Stomach (tissue), 9 donors: ENCODE results near the gene AFMID. TPM values are rescaled to one million over a fixed set of nuclear protein-coding genes. Genes with fewer than 3 reads are reported as not detected.

Source experiments
- DNase-seq, 2 donors: peaks; one replicate each; pipeline versions ENCODE4 v3.0.0 to v3.0.0-alpha.2; 2013 to 2019
- H3K27ac ChIP-seq, 5 donors: fragments of 200-600 bp in 4 of 5; sonication (generic) in 4 of 5; one replicate each; pipeline ENCODE4 v1.5.1; 2013 to 2019; ENCODE audit warnings: mild to moderate bottlenecking in 1 of 5, moderate library complexity in 1 of 5
- H3K27me3 ChIP-seq, 3 donors: fragments of 200-600 bp; sonication (generic); one replicate each; pipeline ENCODE4 v1.5.1; 2017 to 2019; ENCODE audit warnings: mixed run types in 1 of 3
- H3K36me3 ChIP-seq, 4 donors: fragments of 200-600 bp; sonication (generic); 1 replicate in 3 of 4; 2 replicates in 1 of 4; pipeline ENCODE4 v1.5.1; 2016 to 2019
- H3K4me1 ChIP-seq, 4 donors: fragments of 200-600 bp; sonication (generic); one replicate each; pipeline ENCODE4 v1.5.1; 2016 to 2019
- H3K4me3 ChIP-seq, 4 donors: fragments of 200-600 bp; sonication (generic) in 3 of 4; one replicate each; pipeline ENCODE4 v1.5.1; 2016 to 2019; ENCODE audit warnings: mild to moderate bottlenecking in 1 of 4
- H3K9me3 ChIP-seq, 4 donors: fragments of 200-600 bp; sonication (generic); one replicate each; pipeline ENCODE4 v1.5.1; 2016 to 2019
- CTCF ChIP-seq, 7 experiments: fragments of 450-650 bp in 4 of 7; fragments of 200-600 bp in 3 of 7; sonication (generic) in 3 of 7; IDR thresholded peaks; one replicate each; pipeline ENCODE4 v1.5.1; 2016 to 2019; ENCODE audit warnings: antibody characterized with exemption in 7 of 7, control low read depth in 2 of 7, mild to moderate bottlenecking in 1 of 7
- EP300 ChIP-seq: sonication (generic); formaldehyde crosslinking; IDR thresholded peaks from one replicate; pipeline ENCODE4 v1.6.1; 2017; ENCODE audit warnings: antibody characterized with exemption
- POLR2A ChIP-seq, 4 donors: fragments of 450-650 bp; IDR thresholded peaks; one replicate each; pipeline ENCODE4 v1.6.1; 2016; ENCODE audit warnings: antibody characterized with exemption in 4 of 4, control low read depth in 2 of 4, mild to moderate bottlenecking in 1 of 4, moderate library complexity in 1 of 4
- POLR2AphosphoS5 ChIP-seq, 3 donors: sonication (generic); formaldehyde crosslinking; IDR thresholded peaks; one replicate each; pipeline ENCODE4 v1.6.1; 2016; ENCODE audit warnings: antibody characterized with exemption in 3 of 3
- WGBS, 5 donors: extraction: QIAGEN DNeasy Blood & Tissue Kit in 3 of 5; methylation state at CpG; one replicate each; pipeline versions ENCODE4 v1.1.5 to v1.1.7; 2013 to 2018; 5-methylcytosine and 5-hydroxymethylcytosine counted together
- intact Hi-C: fragments of 100-400 bp; cut with DNase I; formaldehyde crosslinking; loops from one replicate; pipeline ENCODE4 v1.15.1; 2023; ENCODE audit warnings: low total_unique reads
- polyA plus RNA-seq, 3 donors: library from polyadenylated mRNA; stranded (reverse); fragments of 200-250 nt; gene quantifications; one replicate each; pipeline ENCODE4 v1.2.3, GENCODE V29; 2013
- total RNA-seq, 5 donors: library from RNA; depleted of rRNA; stranded (reverse); fragments of >200 nt; gene quantifications; one replicate each; pipeline versions ENCODE4 v1.1.0 to v1.2.3, GENCODE V29; 2014 to 2016
- donor health status: healthy with polysubstance abuse.
- donor health status: Bipolar disorder and iron deficiency.
- donor health status: healthy.

AFMID gene
- total and polyA plus RNA-seq, 8 donors = 25.7 to 189 (median 61.3) TPM

- TF ChIP-seq EP300 = no peak
- TF ChIP-seq POLR2A (IDR thresholded peaks at IDR 0.05) = no peak
- TF ChIP-seq CTCF (IDR thresholded peaks at IDR 0.05) = no peak
- TF ChIP-seq POLR2AphosphoS5 (IDR thresholded peaks at IDR 0.05) = no peak
- intact Hi-C loops = no loop called here
- Histone ChIP-seq H3K4me3 (no peak overlapping the region), H3K27me3 (no peaks in the 10 kb centered on the region), H3K9me3 (no peaks in the 10 kb centered on the region), H3K36me3 (no peaks in the 10 kb centered on the region), H3K4me1 (peaks cover 53 to 87% (median 74%) of the 10 kb centered on the region in 4 donors), H3K27ac (peak overlapping the region; percentile 52 to 85 (median 83))
- DNase-seq = no peak
- 43 to 68% (median 58%) methylated on average over 12 of the region's 12 CpGs for WGBS, 5 donors
Measured at GRCh38 chr17:78183916-78184315, 3.2 kb upstream of the AFMID start.

GRCh38 chr17:78184351-78184750, 2.8 kb upstream of the AFMID start:
- no peaks in the 10 kb centered on the region for H3K36me3 ChIP-seq
- H3K4me3 ChIP-seq = peak overlapping the region in 1 of 4 donors; percentile 23
- peak in 1 of 2 donors; percentile 85 for DNase-seq
- TF ChIP-seq POLR2A (IDR thresholded peaks at IDR 0.05) (no peak), CTCF (IDR thresholded peaks at IDR 0.05) (no peak), POLR2AphosphoS5 (IDR thresholded peaks at IDR 0.05) (peak in 1 of 3 donors; percentile 13), EP300 (no peak)
- peak overlapping the region; percentile 52 to 85 (median 83) for H3K27ac ChIP-seq
- H3K27me3 ChIP-seq = no peaks in the 10 kb centered on the region
- peaks cover 51 to 87% (median 72%) of the 10 kb centered on the region in 4 donors for H3K4me1 ChIP-seq
- 29 to 51% (median 30%) methylated on average over 10 of the region's 10 CpGs for WGBS, 5 donors
- intact Hi-C loops = no loop called here
- no peaks in the 10 kb centered on the region for H3K9me3 ChIP-seq

- 28 to 61% (median 47%) methylated on average over 9 of the region's 9 CpGs for WGBS, 5 donors
- Histone ChIP-seq H3K4me1 (peaks cover 50 to 87% (median 69%) of the 10 kb centered on the region in 4 donors), H3K27ac (peak overlapping the region; percentile 52 to 85 (median 83)), H3K9me3 (no peaks in the 10 kb centered on the region), H3K36me3 (no peaks in the 10 kb centered on the region), H3K27me3 (no peaks in the 10 kb centered on the region), H3K4me3 (peak overlapping the region in 1 of 4 donors; percentile 23)
- no peak for DNase-seq
- intact Hi-C loops = no loop called here
- TF ChIP-seq POLR2A (IDR thresholded peaks at IDR 0.05) (no peak), CTCF (IDR thresholded peaks at IDR 0.05) (no peak), POLR2AphosphoS5 (IDR thresholded peaks at IDR 0.05) (no peak), EP300 (no peak)
Measured at GRCh38 chr17:78184868-78185267, 2.3 kb upstream of the AFMID start.

- Histone ChIP-seq H3K9me3 (no peaks in the 10 kb centered on the region), H3K4me1 (peaks cover 48 to 83% (median 60%) of the 10 kb centered on the region in 4 donors), H3K4me3 (peak overlapping the region; percentile 45 to 53 (median 50)), H3K36me3 (peaks cover 4 to 10% (median 8%) of the 10 kb centered on the region in 4 donors), H3K27me3 (no peaks in the 10 kb centered on the region), H3K27ac (peak overlapping the region; percentile 36 to 85 (median 83))
- DNase-seq = peak in 1 of 2 donors; percentile 62
- intact Hi-C loops = no loop called here
- TF ChIP-seq POLR2AphosphoS5 (IDR thresholded peaks at IDR 0.05) = no peak
- TF ChIP-seq POLR2A (IDR thresholded peaks at IDR 0.05) = no peak
- 38 to 50% (median 43%) methylated on average over 9 to 10 of the region's 10 CpGs for WGBS, 5 donors
Measured at GRCh38 chr17:78185981-78186691, 1.0 kb upstream of the AFMID start.

GRCh38 chr17:78196716-78197115, 9.6 kb downstream of the AFMID start:
- no peak for DNase-seq
- Histone ChIP-seq H3K4me3 (no peak overlapping the region), H3K36me3 (peaks cover 6 to 62% (median 55%) of the 10 kb centered on the region in 4 donors), H3K27ac (peak overlapping the region in 1 of 5 donors; percentile 85), H3K9me3 (no peaks in the 10 kb centered on the region), H3K27me3 (no peaks in the 10 kb centered on the region), H3K4me1 (peaks cover 6 to 21% (median 15%) of the 10 kb centered on the region in 4 donors)
- TF ChIP-seq POLR2A (IDR thresholded peaks at IDR 0.05) (no peak), POLR2AphosphoS5 (IDR thresholded peaks at IDR 0.05) (no peak), EP300 (no peak), CTCF (IDR thresholded peaks at IDR 0.05) (no peak)
- 63 to 90% (median 88%) methylated on average over 5 of the region's 5 CpGs for WGBS, 5 donors
- intact Hi-C loops = no loop called here
